Right atrium auricular region (tissue), 2 donors: ENCODE data around the gene CUBN. TPM values are rescaled to one million over a fixed set of nuclear protein-coding genes. Genes with fewer than 3 reads are reported as not detected.

Experiments used
- DNase-seq: peaks from one replicate; pipeline ENCODE4 v3.0.0-alpha.2; 2019; ENCODE audit warnings: low spot score
- H3K27ac ChIP-seq, 2 donors: fragments of 200-600 bp; sonication (generic); 1 replicate in 1 of 2; 2 replicates in 1 of 2; pipeline ENCODE4 v1.5.1; 2016 to 2019
- H3K27me3 ChIP-seq, 2 donors: fragments of 200-600 bp; sonication (generic); one replicate each; pipeline versions ENCODE4 v1.5.1 to v1.6.0; 2017 to 2019
- H3K36me3 ChIP-seq: fragments of 200-600 bp; sonication (generic); one replicate; pipeline ENCODE4 v1.5.1; 2016
- H3K4me1 ChIP-seq, 2 donors: fragments of 200-600 bp; sonication (generic); one replicate each; pipeline versions ENCODE4 v1.5.1 to v1.6.0; 2017 to 2019
- H3K4me3 ChIP-seq, 2 donors: fragments of 200-600 bp; sonication (generic); 1 replicate in 1 of 2; 2 replicates in 1 of 2; pipeline ENCODE4 v1.5.1; 2017 to 2019; ENCODE audit warnings: mild to moderate bottlenecking in 1 of 2, moderate library complexity in 1 of 2
- H3K9me3 ChIP-seq, 2 donors: fragments of 200-600 bp; sonication (generic); one replicate each; pipeline ENCODE4 v1.5.1; 2019
- CTCF ChIP-seq, 2 donors: fragments of 200-600 bp; sonication (generic); IDR thresholded peaks; one replicate each; pipeline ENCODE4 v1.5.1; 2019; ENCODE audit warnings: antibody characterized with exemption in 2 of 2
- total RNA-seq, 2 donors: library from RNA; depleted of rRNA; stranded (reverse); fragments of >200 nt; gene quantifications; one replicate each; pipeline ENCODE4 v1.1.0, GENCODE V29; 2016

Gene CUBN
- total RNA-seq, 2 donors from 2014 or later, result 0.15 to 0.94 TPM

- Histone ChIP-seq H3K27me3 (no peaks in the 10 kb centered on the region), H3K36me3 (no peaks in the 10 kb centered on the region), H3K9me3 (no peaks in the 10 kb centered on the region), H3K4me1 (peaks cover 0 to 5% of the 10 kb centered on the region in 2 donors), H3K27ac (no peak overlapping the region), H3K4me3 (no peak overlapping the region)
- TF ChIP-seq CTCF (IDR thresholded peaks at IDR 0.05), result no peak
- DNase-seq, result no peak
Measured at GRCh38 chr10:17066807-17067206, 62.8 kb downstream of the CUBN start.

GRCh38 chr10:17066000-17066399 lies 63.6 kb downstream of the CUBN start:
- Histone ChIP-seq H3K27me3 (no peaks in the 10 kb centered on the region), H3K4me3 (no peak overlapping the region), H3K4me1 (peaks cover 0 to 5% of the 10 kb centered on the region in 2 donors), H3K9me3 (no peaks in the 10 kb centered on the region), H3K27ac (no peak overlapping the region), H3K36me3 (no peaks in the 10 kb centered on the region)
- no peak for TF ChIP-seq CTCF (IDR thresholded peaks at IDR 0.05)
- no peak for DNase-seq

GRCh38 chr10:17065273-17065672 lies 64.3 kb downstream of the CUBN start:
- Histone ChIP-seq H3K27me3 (no peaks in the 10 kb centered on the region), H3K36me3 (no peaks in the 10 kb centered on the region), H3K4me1 (peaks cover 0 to 5% of the 10 kb centered on the region in 2 donors), H3K4me3 (no peak overlapping the region), H3K9me3 (no peaks in the 10 kb centered on the region), H3K27ac (no peak overlapping the region)
- no peak for TF ChIP-seq CTCF (IDR thresholded peaks at IDR 0.05)
- DNase-seq, result no peak

GRCh38 chr10:17064435-17064834 lies 65.2 kb downstream of the CUBN start:
- no peaks in the 10 kb centered on the region for H3K27me3 ChIP-seq
- H3K27ac ChIP-seq, result no peak overlapping the region
- no peaks in the 10 kb centered on the region for H3K36me3 ChIP-seq
- no peak for TF ChIP-seq CTCF (IDR thresholded peaks at IDR 0.05)
- peaks cover 0 to 5% of the 10 kb centered on the region in 2 donors for H3K4me1 ChIP-seq
- no peak overlapping the region for H3K4me3 ChIP-seq
- no peak for DNase-seq
- H3K9me3 ChIP-seq, result no peaks in the 10 kb centered on the region

- no peak for TF ChIP-seq CTCF (IDR thresholded peaks at IDR 0.05)
- peak; percentile 76 for DNase-seq
- H3K27ac ChIP-seq, result peak overlapping the region; percentile 43 to 56
- H3K36me3 ChIP-seq, result no peaks in the 10 kb centered on the region
- H3K4me1 ChIP-seq, result peaks cover 0 to 5% of the 10 kb centered on the region in 2 donors
- no peaks in the 10 kb centered on the region for H3K27me3 ChIP-seq
- H3K9me3 ChIP-seq, result no peaks in the 10 kb centered on the region
- H3K4me3 ChIP-seq, result no peak overlapping the region
Measured at GRCh38 chr10:17062955-17063484, 66.6 kb downstream of the CUBN start.

GRCh38 chr10:17062493-17062892 lies 67.1 kb downstream of the CUBN start:
- H3K27ac ChIP-seq, result peak overlapping the region; percentile 43 to 56
- no peak overlapping the region for H3K4me3 ChIP-seq
- peaks cover 0 to 5% of the 10 kb centered on the region in 2 donors for H3K4me1 ChIP-seq
- no peaks in the 10 kb centered on the region for H3K9me3 ChIP-seq
- no peaks in the 10 kb centered on the region for H3K27me3 ChIP-seq
- H3K36me3 ChIP-seq, result no peaks in the 10 kb centered on the region
- TF ChIP-seq CTCF (IDR thresholded peaks at IDR 0.05), result no peak
- DNase-seq, result no peak
